Measurements from ENCODE around the gene SMYD4.
"Not testable (repeated sequence)": the region's sequence is repeated elsewhere in the genome, so short reads cannot be mapped to it uniquely, and the experiment has no call there.

Gene SMYD4

DNA sequence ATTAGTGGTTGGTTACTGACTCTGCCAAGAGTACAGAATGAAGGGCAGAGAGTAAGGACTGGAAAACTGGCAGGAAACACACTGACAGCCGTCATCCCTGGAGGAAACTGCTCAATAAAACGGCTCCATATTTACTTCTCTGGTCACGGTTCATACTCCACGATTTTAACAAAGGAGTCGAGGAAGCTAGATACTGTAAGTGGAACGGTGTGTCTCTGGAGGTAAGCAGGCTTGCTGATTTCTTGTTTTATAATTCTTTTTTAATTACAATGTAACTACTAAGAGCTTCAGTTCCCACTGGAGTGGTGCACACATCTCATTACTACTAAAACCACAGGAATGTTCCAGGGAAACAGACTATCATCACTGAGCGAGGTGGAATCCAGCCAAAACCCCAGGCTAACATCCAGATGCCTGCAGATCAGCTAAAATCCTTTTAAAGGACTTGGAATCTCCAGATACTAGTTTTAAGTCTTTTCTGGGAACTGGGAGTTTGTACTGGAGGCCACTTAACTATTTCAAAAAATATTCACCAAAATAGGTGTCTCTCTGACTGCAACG is 50.1 kb downstream of the SMYD4 start:
- DNase-seq = no peak

DNA sequence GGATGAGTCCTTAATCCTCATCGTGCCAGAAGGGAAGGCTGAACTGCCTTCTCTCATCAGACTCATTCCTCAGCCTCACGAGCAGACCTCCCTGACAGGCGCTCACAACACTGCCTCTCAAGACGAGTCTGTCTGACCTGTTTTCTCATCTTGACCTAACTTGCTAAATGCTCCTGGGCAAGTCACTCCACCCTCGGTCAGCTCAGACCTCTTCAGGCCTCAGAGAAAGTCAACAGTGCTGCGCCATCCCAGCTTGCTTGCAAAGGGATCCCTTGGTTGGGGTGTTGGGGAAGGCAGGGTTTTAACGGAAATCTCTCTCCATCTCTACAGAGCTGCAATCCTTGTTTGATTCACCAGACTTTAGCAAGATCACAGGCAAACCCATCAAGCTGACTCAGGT is 52.8 kb downstream of the SMYD4 start:
- DNase-seq = no peak

DNA sequence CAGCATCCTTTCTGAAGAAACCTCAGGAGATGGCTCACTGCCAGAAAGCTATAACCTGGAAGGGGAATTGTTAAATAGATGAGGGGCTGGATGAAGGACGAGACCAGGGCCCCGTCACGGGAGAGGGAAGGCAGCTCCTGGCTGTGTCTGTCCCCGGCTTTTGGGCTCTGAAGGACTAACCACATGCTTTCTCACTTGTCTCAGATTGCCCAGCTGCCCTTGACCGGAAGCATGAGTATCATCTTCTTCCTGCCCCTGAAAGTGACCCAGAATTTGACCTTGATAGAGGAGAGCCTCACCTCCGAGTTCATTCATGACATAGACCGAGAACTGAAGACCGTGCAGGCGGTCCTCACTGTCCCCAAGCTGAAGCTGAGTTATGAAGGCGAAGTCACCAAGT is 53.4 kb downstream of the SMYD4 start:
- no peak for DNase-seq

DNA sequence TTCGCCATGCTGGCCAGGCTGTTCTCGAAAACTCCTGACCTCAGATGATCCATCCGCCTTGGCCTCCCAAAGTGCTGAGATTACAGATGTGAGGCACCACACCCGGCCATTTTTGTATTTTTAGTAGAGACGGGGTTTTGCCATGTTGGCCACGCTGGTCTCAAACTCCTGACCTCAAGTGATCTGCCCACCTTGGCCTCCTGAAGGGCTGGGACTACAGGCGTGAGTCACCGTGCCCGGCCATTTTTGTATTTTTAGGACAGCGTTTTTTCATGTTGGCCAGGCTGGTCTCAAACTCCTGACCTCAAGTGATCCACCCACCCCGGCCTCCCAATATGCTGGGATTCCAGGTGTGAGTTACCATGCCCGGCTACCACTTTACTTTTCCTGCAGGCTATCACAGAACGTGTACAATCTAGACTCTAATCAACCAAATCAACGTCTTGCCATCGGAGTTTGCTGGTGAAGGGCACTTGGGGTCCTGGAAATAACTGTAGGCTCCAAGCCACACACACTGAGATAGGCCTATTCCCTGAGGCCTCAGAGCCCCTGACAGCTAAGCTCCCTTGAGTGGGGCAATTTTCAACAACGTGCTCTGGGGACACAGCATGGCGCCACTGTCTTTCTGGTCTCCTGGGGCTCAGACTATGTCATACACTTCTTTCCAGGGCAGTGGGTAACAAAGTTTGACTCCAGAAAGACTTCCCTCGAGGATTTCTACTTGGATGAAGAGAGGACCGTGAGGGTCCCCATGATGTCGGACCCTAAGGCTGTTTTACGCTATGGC is 55.1 kb downstream of the SMYD4 start:
- DNase-seq = no peak

DNA sequence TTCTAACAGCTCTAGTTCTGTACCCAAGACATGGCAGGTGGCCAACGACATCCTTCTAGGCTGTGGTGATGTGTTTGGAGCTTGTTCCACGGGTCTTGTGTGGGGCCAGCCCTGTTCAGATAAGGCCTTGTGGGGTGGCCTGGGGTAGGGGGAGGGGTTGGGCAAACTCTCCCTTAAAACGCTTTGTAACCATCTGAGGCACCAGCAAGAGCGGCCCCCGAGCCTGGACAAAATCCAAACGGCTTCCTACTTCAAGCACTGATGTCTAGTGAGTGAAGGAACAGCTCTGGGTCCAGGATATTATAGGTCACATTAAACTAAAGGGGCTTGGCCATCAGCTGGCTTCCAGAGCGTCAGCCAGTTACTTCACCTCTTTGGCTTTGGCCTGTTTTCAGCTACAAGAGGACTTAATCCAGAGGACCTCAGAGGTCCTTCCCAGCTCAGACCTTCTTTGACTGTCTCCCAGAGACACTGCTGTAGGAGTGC is 56.0 kb downstream of the SMYD4 start:
- no peak for DNase-seq

DNA sequence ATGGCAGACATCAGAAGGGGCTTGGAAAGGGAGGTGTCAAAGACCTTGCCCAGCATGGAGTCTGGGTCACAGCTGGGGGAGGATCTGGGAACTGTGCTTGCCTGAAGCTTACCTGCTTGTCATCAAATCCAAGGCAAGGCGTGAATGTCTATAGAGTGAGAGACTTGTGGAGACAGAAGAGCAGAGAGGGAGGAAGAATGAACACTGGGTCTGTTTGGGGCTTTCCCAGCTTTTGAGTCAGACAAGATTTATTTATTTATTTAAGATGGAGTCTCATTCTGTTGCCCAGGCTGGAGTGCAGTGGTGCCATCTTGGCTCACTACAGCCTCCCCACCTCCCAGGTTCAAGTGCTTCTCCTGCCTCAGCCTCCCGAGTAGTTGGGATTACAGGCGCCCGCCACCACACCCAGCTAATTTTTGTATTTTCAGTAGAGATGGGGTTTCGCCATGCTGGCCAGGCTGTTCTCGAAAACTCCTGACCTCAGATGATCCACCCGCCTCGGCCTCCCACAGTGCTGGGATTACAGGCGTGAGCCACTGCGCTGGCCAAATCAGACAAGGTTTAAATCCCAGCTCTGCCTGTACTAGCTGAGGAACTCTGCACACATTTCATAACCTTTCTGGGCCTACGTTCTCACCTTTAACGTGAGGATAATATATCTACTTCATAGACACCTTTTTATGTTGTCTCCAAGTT is 56.6 kb downstream of the SMYD4 start:
- not testable (repeated sequence) for DNase-seq

DNA sequence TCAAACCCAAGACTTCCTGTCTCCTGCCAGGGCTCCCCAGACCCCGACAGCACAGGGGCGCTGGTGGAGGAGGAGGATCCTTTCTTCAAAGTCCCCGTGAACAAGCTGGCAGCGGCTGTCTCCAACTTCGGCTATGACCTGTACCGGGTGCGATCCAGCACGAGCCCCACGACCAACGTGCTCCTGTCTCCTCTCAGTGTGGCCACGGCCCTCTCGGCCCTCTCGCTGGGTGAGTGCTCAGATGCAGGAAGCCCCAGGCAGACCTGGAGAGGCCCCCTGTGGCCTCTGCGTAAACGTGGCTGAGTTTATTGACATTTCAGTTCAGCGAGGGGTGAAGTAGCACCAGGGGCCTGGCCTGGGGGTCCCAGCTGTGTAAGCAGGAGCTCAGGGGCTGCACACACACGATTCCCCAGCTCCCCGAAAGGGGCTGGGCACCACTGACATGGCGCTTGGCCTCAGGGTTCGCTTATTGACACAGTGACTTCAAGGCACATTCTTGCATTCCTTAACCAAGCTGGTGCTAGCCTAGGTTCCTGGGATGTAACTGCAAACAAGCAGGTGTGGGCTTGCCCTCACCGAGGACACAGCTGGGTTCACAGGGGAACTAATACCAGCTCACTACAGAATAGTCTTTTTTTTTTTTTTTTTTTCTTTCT is 59.8 kb downstream of the SMYD4 start:
- DNase-seq = peak; percentile 33

DNA sequence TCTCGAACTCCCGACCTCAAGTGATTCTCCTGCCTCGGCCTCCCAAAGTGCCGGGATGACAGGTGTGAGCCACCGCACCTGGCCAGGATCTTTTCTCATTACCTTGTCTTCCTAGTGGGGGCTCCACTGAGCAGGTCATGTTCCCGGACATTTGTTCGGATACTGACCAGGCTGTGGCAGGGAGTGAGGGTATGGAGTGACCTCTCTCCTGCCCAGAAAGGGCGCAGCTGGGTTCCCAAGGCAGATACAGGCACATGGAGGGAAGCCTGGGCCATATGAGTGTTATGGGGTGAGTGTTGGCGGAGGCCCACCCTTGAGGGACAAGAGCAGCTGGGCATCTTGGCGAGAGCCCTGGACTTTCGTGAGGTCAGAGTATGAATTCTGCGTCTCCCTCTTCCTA is 62.3 kb downstream of the SMYD4 start:
- no peak for DNase-seq

DNA sequence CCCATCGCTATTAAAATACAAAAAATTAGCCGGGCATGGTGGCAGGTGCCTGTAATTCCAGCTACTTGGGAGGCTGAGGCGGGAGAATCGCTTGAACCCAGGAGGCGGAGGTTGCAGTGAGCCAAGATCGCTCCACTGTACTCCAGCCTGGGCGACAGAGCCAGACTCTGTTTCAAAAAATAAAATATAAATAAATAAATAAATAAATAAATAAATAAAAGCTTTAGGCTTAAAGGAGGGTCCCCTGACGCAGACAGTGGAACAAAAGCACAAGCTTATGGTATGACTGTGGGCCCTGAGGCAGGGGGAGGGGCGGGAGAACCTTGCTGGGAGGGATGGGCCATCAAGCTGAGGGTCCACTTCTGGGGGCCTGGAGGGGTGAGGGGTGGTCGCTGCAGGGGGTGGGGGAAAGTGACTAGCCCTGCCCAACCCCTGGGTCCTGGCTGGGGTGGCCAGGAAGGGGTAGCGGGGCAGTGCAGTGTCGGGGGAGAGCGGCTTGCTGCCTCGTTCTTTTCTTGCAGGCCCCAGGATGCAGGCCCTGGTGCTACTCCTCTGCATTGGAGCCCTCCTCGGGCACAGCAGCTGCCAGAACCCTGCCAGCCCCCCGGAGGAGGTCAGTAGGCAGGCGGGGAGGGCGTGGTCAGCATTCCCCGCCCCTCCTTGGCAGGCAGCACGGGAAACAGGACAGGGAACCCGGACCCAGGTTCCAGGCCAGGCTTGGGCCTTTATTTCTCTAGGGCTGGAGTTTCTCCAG is 63.1 kb downstream of the SMYD4 start:
- DNase-seq = no peak

DNA sequence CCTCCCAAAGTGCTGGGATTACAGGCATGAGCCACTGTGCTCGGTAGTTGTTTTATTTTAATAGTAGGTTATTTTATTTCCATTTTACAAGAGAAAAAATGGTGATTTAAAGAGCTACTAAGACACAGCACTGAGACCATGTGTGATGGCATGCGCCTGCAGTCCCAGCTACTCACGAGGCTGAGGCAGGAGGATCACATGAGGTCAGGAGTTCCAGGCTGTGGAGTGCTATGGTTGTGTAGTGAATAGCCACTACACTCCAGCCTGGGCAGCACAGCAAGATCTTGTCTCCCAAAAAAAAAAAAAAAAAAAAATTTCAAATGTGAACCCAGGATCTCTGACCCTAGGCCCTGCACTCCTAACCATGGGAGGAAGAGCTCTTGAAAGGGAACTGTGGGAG is 64.1 kb downstream of the SMYD4 start:
- DNase-seq = no peak

DNA sequence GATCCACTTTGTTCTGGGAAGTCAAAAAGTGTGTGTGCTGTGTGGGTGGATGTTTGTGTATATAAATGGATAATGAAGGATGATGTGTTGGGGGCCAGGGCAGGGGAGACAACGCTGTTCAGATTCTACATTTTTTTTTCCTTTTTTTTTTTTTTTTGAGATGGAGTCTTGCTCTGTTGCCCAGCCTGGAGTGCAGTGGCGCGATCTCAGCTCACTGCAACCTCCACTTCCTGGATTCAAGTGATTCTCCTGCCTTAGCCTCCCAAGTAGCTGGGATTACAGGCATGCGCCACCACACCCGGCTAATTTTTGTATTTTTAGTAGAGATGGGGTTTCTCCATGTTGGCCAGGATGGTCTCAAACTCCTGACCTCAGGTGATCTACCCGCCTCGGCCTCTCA is 65.0 kb downstream of the SMYD4 start:
- DNase-seq = not testable (repeated sequence)

DNA sequence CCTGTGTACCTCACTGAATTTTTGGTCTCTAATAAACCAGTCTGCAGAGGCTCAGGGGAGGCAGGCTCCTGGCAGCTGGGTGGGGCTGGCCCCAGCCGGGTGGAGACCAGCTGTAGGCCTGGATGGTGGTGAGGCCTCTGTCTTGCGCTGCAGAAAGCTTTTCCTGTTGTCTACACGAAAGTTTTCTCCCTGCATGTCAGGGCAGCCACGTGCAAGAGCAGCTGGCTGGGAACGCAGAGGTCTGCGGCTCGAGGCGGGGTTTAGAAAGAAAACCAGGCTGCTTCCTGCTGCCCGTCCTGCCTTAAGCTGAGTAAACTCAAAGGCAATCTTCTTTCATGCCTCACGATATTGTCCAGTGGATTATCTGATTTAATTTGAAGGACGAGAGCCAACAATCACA is 65.4 kb downstream of the SMYD4 start:
- DNase-seq = peak; percentile 79

DNA sequence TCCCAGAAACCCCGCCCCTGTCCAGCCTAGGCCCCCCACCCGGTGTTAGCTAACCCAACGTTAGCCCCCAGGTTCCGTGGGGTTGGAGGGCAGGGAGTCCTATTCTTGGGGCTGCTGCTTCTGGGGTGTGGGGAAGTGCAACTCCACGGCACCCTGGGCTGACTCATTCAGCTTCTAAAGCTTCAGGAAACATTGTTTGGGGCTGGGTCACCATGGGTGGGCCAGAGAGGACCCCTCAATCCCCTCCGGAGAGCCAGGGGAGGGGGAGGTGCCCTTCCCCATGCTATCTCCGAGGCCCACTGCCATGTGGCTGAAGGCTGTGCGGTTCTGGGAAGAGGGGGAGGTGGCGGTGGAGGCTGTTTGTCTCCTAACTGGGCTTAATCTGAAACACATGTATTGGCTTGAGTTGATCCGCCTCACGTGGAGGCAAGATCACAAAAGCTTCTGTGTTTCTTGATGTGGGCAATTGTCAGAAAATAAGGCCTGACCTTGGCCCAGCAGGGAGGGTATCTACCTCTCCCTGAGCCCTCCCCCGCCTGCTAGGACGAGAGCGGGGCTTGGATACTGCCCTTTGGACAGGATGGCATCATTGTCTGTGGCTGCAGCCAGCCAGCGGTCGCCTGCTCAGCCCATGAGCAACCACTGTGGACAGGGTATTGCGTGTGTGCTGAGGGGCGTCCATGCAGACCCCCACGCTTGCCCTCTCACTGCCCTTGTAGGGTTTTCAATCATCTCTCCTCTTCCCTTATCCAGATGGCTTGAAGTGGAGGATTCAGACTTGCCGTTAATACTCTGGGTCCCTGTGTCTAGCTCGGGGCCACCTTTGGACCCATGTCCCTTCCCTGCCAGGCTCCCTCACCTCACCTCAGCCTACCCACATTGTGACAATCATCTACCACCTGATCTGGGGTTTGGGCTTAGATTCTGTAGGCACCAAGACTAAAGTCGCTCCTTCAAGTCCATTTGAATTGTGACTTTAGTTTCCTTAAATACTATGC is 66.5 kb downstream of the SMYD4 start:
- peak; percentile 38 for DNase-seq

DNA sequence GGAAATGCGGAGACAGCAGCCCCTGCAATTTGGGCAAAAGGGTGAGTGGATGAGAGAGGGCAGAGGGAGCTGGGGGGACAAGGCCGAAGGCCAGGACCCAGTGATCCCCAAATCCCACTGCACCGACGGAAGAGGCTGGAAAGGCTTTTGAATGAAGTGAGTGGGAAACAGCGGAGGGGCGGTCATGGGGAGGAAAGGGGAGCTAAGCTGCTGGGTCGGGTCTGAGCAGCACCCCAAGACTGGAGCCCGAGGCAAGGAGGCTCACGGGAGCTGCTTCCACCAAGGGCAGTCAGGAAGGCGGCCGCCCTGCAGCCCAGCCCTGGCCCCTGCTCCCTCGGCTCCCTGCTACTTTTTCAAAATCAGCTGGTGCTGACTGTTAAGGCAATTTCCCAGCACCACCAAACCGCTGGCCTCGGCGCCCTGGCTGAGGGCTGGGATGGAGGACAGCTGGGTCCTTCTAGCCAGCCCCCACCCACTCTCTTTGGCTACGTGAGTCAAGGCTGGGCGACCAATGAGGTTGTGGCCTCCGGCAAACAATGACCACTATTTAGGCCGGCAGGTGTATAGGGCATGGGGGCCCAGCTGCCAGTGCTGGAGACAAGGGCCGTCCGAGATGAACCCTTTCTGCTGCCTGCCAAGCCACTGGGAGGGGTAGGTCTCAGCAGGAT is 67.3 kb downstream of the SMYD4 start:
- DNase-seq = no peak

DNA sequence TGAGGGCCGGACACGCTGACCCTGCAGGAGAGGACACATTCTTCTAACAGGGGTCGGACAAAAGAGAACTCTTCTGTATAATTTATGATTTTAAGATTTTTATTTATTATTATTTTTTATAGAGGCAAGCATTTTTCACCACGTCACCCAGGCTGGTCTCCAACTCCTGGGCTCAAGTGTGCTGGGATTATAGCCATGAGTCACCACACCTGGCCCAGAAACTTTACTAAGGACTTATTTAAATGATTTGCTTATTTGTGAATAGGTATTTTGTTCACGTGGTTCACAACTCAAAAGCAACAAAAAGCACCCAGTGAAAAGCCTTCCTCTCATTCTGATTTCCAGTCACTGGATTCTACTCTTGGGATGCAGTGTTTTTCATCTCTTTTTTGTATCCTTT is 70.2 kb downstream of the SMYD4 start:
- no peak for DNase-seq

DNA sequence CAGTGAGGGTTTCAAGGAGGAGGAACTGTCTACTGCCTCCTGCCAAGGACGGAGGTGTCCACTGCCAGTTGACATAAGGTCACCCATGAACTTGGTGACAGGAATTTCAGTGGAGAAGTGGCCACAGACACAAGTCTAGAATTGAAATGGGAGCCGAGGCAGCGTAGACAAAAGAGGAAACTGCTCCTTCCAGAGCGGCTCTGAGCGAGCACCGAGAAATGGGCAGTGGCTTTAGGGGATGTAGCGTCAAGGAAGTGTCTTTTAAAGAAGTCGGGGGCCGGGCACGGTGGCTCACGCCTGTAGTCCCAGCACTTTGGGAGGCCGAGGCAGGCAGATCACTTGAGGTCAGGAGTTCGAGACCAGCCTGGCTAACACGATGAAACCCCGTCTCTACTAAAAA is 70.9 kb downstream of the SMYD4 start:
- DNase-seq = no peak

DNA sequence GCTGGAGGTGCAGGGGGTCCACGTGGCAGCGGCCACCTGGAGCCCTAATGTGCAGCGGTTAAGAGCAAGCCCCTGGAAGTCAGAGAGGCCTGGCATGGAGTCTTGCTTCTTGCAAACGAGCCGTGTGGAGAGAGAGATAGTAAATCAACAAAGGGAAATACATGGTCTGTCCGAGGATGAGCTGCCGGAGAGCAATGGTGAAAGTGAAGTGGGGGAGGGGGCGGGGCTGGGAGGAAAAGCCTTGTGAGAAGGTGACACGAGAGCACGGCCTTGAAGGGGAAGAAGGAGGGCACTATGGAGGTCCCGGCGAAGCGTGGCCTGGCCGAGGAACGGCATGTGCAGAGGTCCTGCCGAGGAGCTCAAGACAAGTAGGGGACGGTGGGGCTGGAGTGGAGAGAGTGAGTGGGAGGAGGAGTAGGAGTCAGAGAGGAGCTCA is 73.9 kb downstream of the SMYD4 start:
- no peak for DNase-seq

DNA sequence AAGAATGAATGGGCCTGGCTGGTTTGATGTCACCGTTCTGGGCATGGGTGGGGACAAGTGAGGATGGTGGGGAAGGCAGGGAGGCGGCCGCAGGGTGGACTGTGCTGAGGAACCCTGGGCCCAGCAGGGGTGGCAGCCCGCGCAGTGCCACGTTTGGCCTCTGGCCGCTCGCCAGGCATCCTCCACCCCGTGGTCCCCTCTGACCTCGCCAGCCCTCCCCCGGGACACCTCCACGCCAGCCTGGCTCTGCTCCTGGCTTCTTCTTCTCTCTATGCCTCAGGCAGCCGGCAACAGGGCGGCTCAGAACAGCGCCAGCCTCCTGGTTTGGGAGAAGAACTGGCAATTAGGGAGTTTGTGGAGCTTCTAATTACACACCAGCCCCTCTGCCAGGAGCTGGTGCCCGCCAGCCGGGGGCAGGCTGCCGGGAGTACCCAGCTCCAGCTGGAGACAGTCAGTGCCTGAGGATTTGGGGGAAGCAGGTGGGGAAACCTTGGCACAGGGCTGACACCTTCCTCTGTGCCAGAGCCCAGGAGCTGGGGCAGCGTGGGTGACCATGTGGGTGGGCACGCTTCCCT is 74.4 kb downstream of the SMYD4 start:
- no peak for DNase-seq

DNA sequence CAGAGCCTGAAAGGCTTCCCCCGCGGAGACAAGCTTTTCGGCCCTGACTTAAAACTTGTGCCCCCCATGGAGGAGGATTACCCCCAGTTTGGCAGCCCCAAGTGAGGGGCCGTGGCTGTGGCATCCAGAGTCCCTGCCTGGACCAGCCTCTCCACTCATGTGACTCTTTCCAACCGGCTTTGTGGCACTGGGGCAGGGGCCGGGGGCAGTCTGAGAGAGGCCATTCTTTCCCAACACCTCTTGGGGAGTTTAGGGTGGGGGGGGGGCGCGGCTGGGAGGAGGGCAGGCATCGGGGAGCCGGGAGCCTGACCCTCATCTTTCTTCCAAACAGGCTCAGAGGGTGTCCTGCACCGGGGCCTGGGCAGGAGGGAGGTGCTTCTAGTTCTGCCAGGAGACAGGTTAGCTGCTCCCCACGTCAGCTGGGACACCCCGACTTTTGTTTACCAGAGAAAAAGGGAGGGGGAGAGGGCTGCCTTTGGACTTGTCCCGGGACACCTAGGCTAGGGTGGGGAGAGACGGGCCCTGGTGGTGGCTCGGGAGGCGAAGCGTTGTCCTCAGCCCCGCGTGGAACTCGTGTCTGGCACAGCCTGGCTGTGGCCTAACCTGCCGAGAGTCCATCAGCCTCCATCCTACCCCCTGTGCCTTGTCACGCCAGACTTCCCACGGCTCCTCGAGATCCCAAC is 75.1 kb downstream of the SMYD4 start:
- DNase-seq = no peak
